ENCODE measurements around the gene MRPL37.

MRPL37 gene

DNA sequence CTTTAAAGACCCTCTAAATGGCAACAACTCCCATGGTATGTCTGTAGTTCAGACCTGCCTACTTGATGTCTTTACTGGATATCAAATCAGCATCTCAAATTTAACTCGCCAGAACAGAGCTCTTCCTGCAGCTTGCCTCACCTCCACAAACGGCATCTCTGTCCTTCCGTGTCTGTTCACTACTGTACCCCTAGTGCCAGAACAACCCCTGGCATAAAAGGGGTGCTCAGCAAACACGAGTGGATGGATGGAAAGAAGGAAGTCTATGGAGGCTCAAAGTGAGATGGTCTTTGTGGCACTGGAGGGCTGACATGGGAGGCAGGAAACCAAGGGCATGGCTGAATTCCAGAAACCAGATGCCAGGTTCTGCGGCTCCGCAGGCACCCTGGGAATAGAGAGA lies 22.7 kb downstream of the MRPL37 start:
- H3K18ac ChIP-seq (ENCODE audit: low read length): no peak overlapping the region
- WGBS (ENCODE audit: extremely low coverage, insufficient coverage, insufficient read length): no CpG with 5 or more reads among the region's 6 CpGs
- H2AK5ac ChIP-seq (ENCODE audit: low read length): no peak overlapping the region
- no peak overlapping the region for H3K14ac ChIP-seq (ENCODE audit: low read length)
- no peak overlapping the region for H3K9ac ChIP-seq (ENCODE audit: low read length)
- no peak overlapping the region for H3K4ac ChIP-seq (ENCODE audit: low read depth, low read length)
- peaks cover 21 to 34% of the 10 kb centered on the region in 2 experiments for H3K36me3 ChIP-seq (ENCODE audit: control insufficient read depth in 1 of 2, insufficient read depth in 2 of 2, low read length in 2 of 2)
- no peak overlapping the region for H2BK5ac ChIP-seq (ENCODE audit: low read depth, low read length, poor library complexity)
- H2BK120ac ChIP-seq (ENCODE audit: insufficient read depth, low read length, poor library complexity): no peak overlapping the region
- H2AFZ ChIP-seq (ENCODE audit: insufficient read depth, low read length, poor library complexity): no peak overlapping the region
- no peak overlapping the region for H3K27ac ChIP-seq (ENCODE audit: low read depth, low read length)
- no peak overlapping the region for H4K91ac ChIP-seq (ENCODE audit: low read depth, low read length)
- no peak overlapping the region for H3K4me2 ChIP-seq (ENCODE audit: low read length)
- no peak overlapping the region for H4K8ac ChIP-seq (ENCODE audit: low read depth, low read length)
- no peak overlapping the region for H4K12ac ChIP-seq (ENCODE audit: low read depth, low read length)
- DNase-seq: no peak
- no peaks in the 10 kb centered on the region for H3K79me2 ChIP-seq (ENCODE audit: control insufficient read depth, insufficient read depth, low read length, poor library complexity)
- H3K27me3 ChIP-seq (ENCODE audit: insufficient read depth, low read length): no peaks in the 10 kb centered on the region
- no peak overlapping the region for H3K4me3 ChIP-seq (ENCODE audit: low read depth, low read length)
- peaks cover 4% of the 10 kb centered on the region for H3K9me3 ChIP-seq (ENCODE audit: insufficient read depth, low read depth, low read length)
- H3K23ac ChIP-seq (ENCODE audit: low read length): no peak overlapping the region
- peaks cover under 1 to 10% of the 10 kb centered on the region in 2 experiments for H3K4me1 ChIP-seq (ENCODE audit: control insufficient read depth in 1 of 2, insufficient read depth in 2 of 2, low read length in 2 of 2)
- no peaks in the 10 kb centered on the region for H3K79me1 ChIP-seq (ENCODE audit: low read length)
- no peak overlapping the region for H2BK12ac ChIP-seq (ENCODE audit: low read length)

DNA sequence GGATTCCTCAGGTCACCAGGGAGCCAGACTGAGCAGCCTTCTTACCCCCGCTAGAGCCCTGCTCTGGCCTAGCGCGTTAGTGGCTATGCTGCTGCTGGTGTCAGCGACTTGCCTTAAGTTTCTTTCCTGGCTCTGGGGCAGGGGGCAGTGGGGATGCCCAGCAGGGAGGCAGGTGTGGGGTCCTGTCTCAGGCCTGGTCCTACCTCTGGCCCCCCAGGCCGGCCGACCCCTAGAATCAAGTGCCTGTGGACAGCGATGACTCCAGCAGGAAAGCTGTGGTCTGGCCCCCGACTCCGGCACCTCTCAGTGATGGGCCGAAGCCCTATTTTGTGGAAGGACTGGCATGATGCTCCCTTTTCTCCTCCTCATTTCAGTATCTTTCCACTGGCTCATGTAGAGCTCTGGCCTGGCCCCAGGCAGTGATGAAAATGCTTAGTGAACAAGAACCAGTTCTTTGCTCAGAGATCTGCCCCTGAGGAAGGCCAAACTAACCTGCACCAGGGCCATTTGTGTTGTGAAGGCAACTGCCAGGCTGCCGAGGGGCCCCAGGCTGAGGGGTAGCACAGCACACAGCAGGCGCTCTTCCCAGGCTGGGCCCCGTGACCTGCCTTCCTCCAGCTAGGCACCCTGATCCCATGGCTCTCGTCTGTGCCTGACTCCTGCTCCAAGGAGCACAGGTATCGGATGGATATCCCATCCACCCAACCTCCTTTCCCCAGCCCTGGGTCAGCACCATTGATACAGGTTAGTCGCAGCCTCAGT lies 23.7 kb downstream of the MRPL37 start:
- Histone ChIP-seq H3K27ac (ENCODE audit: low read depth, low read length) (no peak overlapping the region), H3K4me1 (ENCODE audit: control insufficient read depth in 1 of 2, insufficient read depth in 2 of 2, low read length in 2 of 2) (peaks cover 10 to 19% of the 10 kb centered on the region in 2 experiments), H3K23ac (ENCODE audit: low read length) (no peak overlapping the region), H3K79me2 (ENCODE audit: control insufficient read depth, insufficient read depth, low read length, poor library complexity) (no peaks in the 10 kb centered on the region), H2BK120ac (ENCODE audit: insufficient read depth, low read length, poor library complexity) (no peak overlapping the region), H2BK5ac (ENCODE audit: low read depth, low read length, poor library complexity) (no peak overlapping the region), H3K9ac (ENCODE audit: low read length) (no peak overlapping the region), H3K36me3 (ENCODE audit: control insufficient read depth in 1 of 2, insufficient read depth in 2 of 2, low read length in 2 of 2) (peaks cover 24 to 30% of the 10 kb centered on the region in 2 experiments), H3K4ac (ENCODE audit: low read depth, low read length) (no peak overlapping the region), H4K12ac (ENCODE audit: low read depth, low read length) (no peak overlapping the region), H3K4me2 (ENCODE audit: low read length) (no peak overlapping the region), H3K18ac (ENCODE audit: low read length) (no peak overlapping the region), H2AFZ (ENCODE audit: insufficient read depth, low read length, poor library complexity) (no peak overlapping the region), H4K91ac (ENCODE audit: low read depth, low read length) (no peak overlapping the region), H3K27me3 (ENCODE audit: insufficient read depth, low read length) (no peaks in the 10 kb centered on the region), H4K8ac (ENCODE audit: low read depth, low read length) (no peak overlapping the region), H3K9me3 (ENCODE audit: insufficient read depth, low read depth, low read length) (peaks cover 4% of the 10 kb centered on the region), H3K4me3 (ENCODE audit: low read depth, low read length) (no peak overlapping the region), H2AK5ac (ENCODE audit: low read length) (no peak overlapping the region), H2BK12ac (ENCODE audit: low read length) (no peak overlapping the region), H3K14ac (ENCODE audit: low read length) (no peak overlapping the region), H3K79me1 (ENCODE audit: low read length) (no peaks in the 10 kb centered on the region)
- WGBS (ENCODE audit: extremely low coverage, insufficient coverage, insufficient read length): no CpG with 5 or more reads among the region's 16 CpGs
- no peak for DNase-seq

DNA sequence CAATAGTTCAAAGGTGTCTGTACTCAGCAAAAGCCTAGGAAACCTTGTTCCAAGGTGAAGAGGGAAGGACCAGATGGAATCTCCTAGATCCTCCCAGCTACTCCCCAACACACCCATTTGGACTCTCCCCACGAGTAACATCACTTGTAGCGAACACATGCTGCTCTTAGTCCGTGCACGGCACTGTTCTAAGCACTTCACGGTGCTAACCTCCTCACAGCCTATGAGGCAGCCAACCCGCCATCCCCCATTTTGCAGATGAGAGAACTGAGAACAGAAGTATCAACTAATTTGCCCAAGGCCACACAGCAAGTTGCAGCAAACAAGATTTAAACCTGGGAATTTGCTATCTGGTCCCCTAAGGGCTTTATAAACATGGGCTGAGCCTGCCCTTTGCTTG lies 24.3 kb downstream of the MRPL37 start:
- WGBS (ENCODE audit: extremely low coverage, insufficient coverage, insufficient read length): no CpG with 5 or more reads among the region's 6 CpGs

DNA sequence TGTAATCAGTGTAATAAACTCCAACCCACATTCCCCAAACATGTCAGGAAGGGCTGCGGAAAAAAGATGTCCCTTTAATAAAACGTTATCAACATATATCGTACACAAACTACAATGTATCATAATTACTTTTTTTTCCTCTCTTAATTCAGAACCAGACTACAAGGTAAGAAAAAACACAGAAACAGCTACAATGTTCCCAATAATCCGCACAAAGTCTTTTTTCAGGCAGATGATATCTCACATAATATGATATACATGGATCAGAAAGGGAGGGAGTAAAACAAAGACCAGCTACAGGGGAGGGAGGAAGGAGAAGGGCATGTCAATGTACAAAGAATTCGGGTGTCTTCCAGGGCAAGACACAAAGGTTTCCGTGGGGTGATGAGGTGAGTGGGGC lies 25.4 kb downstream of the MRPL37 start:
- Histone ChIP-seq H3K14ac (ENCODE audit: low read length) (no peak overlapping the region), H3K9me3 (ENCODE audit: insufficient read depth, low read depth, low read length) (peaks cover 3% of the 10 kb centered on the region), H3K27me3 (ENCODE audit: insufficient read depth, low read length) (no peaks in the 10 kb centered on the region), H3K36me3 (ENCODE audit: control insufficient read depth in 1 of 2, insufficient read depth in 2 of 2, low read length in 2 of 2) (peaks cover 27 to 30% of the 10 kb centered on the region in 2 experiments), H2AFZ (ENCODE audit: insufficient read depth, low read length, poor library complexity) (no peak overlapping the region), H3K18ac (ENCODE audit: low read length) (no peak overlapping the region), H3K4me2 (ENCODE audit: low read length) (no peak overlapping the region), H3K4ac (ENCODE audit: low read depth, low read length) (no peak overlapping the region), H4K12ac (ENCODE audit: low read depth, low read length) (no peak overlapping the region), H4K8ac (ENCODE audit: low read depth, low read length) (no peak overlapping the region), H3K79me2 (ENCODE audit: control insufficient read depth, insufficient read depth, low read length, poor library complexity) (no peaks in the 10 kb centered on the region), H3K79me1 (ENCODE audit: low read length) (no peaks in the 10 kb centered on the region), H3K4me1 (ENCODE audit: control insufficient read depth in 1 of 2, insufficient read depth in 2 of 2, low read length in 2 of 2) (peaks cover 22 to 34% of the 10 kb centered on the region in 2 experiments), H2BK120ac (ENCODE audit: insufficient read depth, low read length, poor library complexity) (no peak overlapping the region), H4K91ac (ENCODE audit: low read depth, low read length) (no peak overlapping the region), H2BK12ac (ENCODE audit: low read length) (no peak overlapping the region), H3K27ac (ENCODE audit: low read depth, low read length) (no peak overlapping the region), H3K23ac (ENCODE audit: low read length) (no peak overlapping the region), H3K9ac (ENCODE audit: low read length) (no peak overlapping the region), H2BK5ac (ENCODE audit: low read depth, low read length, poor library complexity) (no peak overlapping the region), H2AK5ac (ENCODE audit: low read length) (no peak overlapping the region), H3K4me3 (ENCODE audit: low read depth, low read length) (no peak overlapping the region)
- no peak for DNase-seq
- WGBS (ENCODE audit: extremely low coverage, insufficient coverage, insufficient read length): 100% methylated on average over 2 of the region's 6 CpGs

More for the DNA sequence above, 24.3 kb downstream of the MRPL37 start:
- no peak overlapping the region for H2AFZ ChIP-seq (ENCODE audit: insufficient read depth, low read length, poor library complexity)
- H2BK5ac ChIP-seq (ENCODE audit: low read depth, low read length, poor library complexity): no peak overlapping the region
- no peaks in the 10 kb centered on the region for H3K79me2 ChIP-seq (ENCODE audit: control insufficient read depth, insufficient read depth, low read length, poor library complexity)
- no peaks in the 10 kb centered on the region for H3K27me3 ChIP-seq (ENCODE audit: insufficient read depth, low read length)
- H4K12ac ChIP-seq (ENCODE audit: low read depth, low read length): no peak overlapping the region
- no peak overlapping the region for H3K23ac ChIP-seq (ENCODE audit: low read length)
- H3K4me3 ChIP-seq (ENCODE audit: low read depth, low read length): no peak overlapping the region
- H3K9me3 ChIP-seq (ENCODE audit: insufficient read depth, low read depth, low read length): peaks cover 4% of the 10 kb centered on the region
- H2BK120ac ChIP-seq (ENCODE audit: insufficient read depth, low read length, poor library complexity): no peak overlapping the region
- no peak overlapping the region for H4K8ac ChIP-seq (ENCODE audit: low read depth, low read length)
- no peak overlapping the region for H2AK5ac ChIP-seq (ENCODE audit: low read length)
- H3K27ac ChIP-seq (ENCODE audit: low read depth, low read length): no peak overlapping the region
- no peak overlapping the region for H3K4ac ChIP-seq (ENCODE audit: low read depth, low read length)
- H3K18ac ChIP-seq (ENCODE audit: low read length): no peak overlapping the region
- no peaks in the 10 kb centered on the region for H3K79me1 ChIP-seq (ENCODE audit: low read length)
- no peak overlapping the region for H3K4me2 ChIP-seq (ENCODE audit: low read length)
- H3K36me3 ChIP-seq (ENCODE audit: control insufficient read depth in 1 of 2, insufficient read depth in 2 of 2, low read length in 2 of 2): peaks cover 24 to 31% of the 10 kb centered on the region in 2 experiments
- DNase-seq: no peak
- no peak overlapping the region for H3K14ac ChIP-seq (ENCODE audit: low read length)
- no peak overlapping the region for H2BK12ac ChIP-seq (ENCODE audit: low read length)
- H4K91ac ChIP-seq (ENCODE audit: low read depth, low read length): no peak overlapping the region
- no peak overlapping the region for H3K9ac ChIP-seq (ENCODE audit: low read length)
- peaks cover 14 to 25% of the 10 kb centered on the region in 2 experiments for H3K4me1 ChIP-seq (ENCODE audit: control insufficient read depth in 1 of 2, insufficient read depth in 2 of 2, low read length in 2 of 2)

Data from trophoblast cell (in vitro differentiated cells and primary cell).